ENCODE data around the gene KCTD17. TPM values are rescaled to one million over a fixed set of nuclear protein-coding genes. Genes with fewer than 3 reads are reported as not detected.

KCTD17 gene
- total and polyA plus RNA-seq, 4 donors = 2.0 to 5.2 (median 3.7) TPM

- DNase-seq (ENCODE audit: low spot score) = no peak
- peaks cover 0 to 9% (median 2%) of the 10 kb centered on the region in 4 donors for H3K4me1 ChIP-seq (ENCODE audit: control insufficient read depth in 4 of 4, insufficient read depth in 4 of 4, low read length in 3 of 4)
- H3K9ac ChIP-seq (ENCODE audit: low read depth in 1 of 2, low read length in 2 of 2) = no peak overlapping the region
- H3K27me3 ChIP-seq (ENCODE audit: control insufficient read depth in 4 of 4, insufficient read depth in 4 of 4, low read length in 3 of 4) = no peaks in the 10 kb centered on the region
- no peaks in the 10 kb centered on the region for H3K9me3 ChIP-seq (ENCODE audit: control insufficient read depth in 4 of 4, low read length in 3 of 4)
- no peak overlapping the region for H3K4me3 ChIP-seq (ENCODE audit: low read depth in 1 of 3, low read length in 3 of 3)
- TF ChIP-seq JUND (IDR thresholded peaks at IDR 0.05) (no peak), YY1 (IDR thresholded peaks at IDR 0.05) (no peak), SP1 (IDR thresholded peaks at IDR 0.05) (no peak), FOXA1 (IDR thresholded peaks at IDR 0.05) (no peak), GABPA (IDR thresholded peaks at IDR 0.05 in 1 of 2, conservative IDR thresholded peaks at IDR 0.05 in 1 of 2) (no peak), CTCF (IDR thresholded peaks at IDR 0.05; ENCODE audit: low read depth, low read length, missing input control) (no peak), FOXA2 (IDR thresholded peaks at IDR 0.05) (no peak), RXRA (IDR thresholded peaks at IDR 0.05) (no peak), HNF4G (IDR thresholded peaks at IDR 0.05) (no peak), NR2F2 (IDR thresholded peaks at IDR 0.05) (no peak), ATF3 (IDR thresholded peaks at IDR 0.05) (no peak), MAX (IDR thresholded peaks at IDR 0.05) (no peak), HNF4A (conservative IDR thresholded peaks at IDR 0.05) (no peak), REST (IDR thresholded peaks at IDR 0.05) (no peak), ZBTB33 (IDR thresholded peaks at IDR 0.05) (no peak), TAF1 (conservative IDR thresholded peaks at IDR 0.05) (no peak), RAD21 (IDR thresholded peaks at IDR 0.05) (no peak), EGR1 (IDR thresholded peaks at IDR 0.05; ENCODE audit: low read depth in 2 of 2) (no peak)
- H3K27ac ChIP-seq (ENCODE audit: low read depth in 1 of 2, low read length in 2 of 2) = no peak overlapping the region
- 86% methylated on average over 16 of the region's 16 CpGs for whole genome bisulfite sequencing
- H3K36me3 ChIP-seq (ENCODE audit: control insufficient read depth in 4 of 4, insufficient read depth in 3 of 4, low read depth in 1 of 4, low read length in 3 of 4) = no peaks in the 10 kb centered on the region
Measured at GRCh38 chr22:37053310-37054055, 1.9 kb downstream of the KCTD17 start.
